GM21825 (cell line): Measurements from ENCODE around the gene CTCFL.

Experiments
- ATAC-seq: cut with Tn5 transposase; IDR thresholded peaks from one replicate; pipeline ENCODE4 v1.9.1; 2021; ENCODE audit warnings: mild to moderate bottlenecking, moderate library complexity; ENCODE audit not compliant: unreplicated experiment

Gene CTCFL

GRCh38 chr20:57469418-57470211 lies 55.3 kb downstream of the CTCFL start:
- no peak for ATAC-seq

GRCh38 chr20:57468523-57469417 lies 56.2 kb downstream of the CTCFL start:
- no peak for ATAC-seq

DNA sequence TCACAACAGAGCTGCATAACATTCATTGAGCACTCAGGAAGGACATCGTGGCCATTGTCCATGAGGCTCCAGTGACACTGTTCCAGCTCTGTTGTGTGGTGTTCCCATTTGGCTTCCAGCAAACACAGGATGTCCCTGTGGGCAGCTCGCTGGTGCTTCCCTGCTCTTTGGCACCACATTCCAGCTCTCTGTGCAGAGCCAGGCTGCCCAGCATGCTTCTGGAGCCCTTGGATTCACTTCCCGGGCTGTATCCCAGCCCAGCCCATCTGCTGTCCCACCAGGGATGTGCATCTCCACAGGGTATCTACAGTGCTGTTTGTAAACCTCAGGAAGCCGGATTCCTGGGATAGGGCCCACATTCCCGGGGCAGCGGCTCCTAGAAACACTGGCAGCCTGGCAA lies 57.2 kb downstream of the CTCFL start:
- ATAC-seq, result no peak

GRCh38 chr20:57465943-57466342 lies 59.0 kb downstream of the CTCFL start:
- ATAC-seq, result no peak

DNA sequence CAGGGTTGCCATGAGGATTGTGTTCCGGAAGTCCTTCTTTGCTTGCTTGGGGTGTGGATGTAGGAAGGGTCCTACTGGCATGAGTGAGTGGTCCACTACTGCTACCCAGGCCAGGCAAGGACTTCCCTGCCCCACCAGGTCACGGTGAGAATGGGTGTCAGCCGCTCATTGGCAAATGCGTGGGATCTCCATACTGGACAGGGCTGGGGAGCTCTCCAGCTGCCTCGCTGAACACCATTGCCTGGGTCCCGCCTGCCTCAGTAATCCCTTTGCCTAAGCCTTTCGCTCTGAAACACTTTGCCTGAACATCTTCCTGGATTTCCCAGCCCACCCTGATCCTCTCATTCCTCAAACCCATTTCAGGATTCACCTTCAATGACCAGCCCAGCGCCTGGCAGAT lies 59.5 kb downstream of the CTCFL start:
- no peak for ATAC-seq

- ATAC-seq, result no peak
These were observed 60.2 kb downstream of the CTCFL start for GRCh38 chr20:57464642-57465211.

- no peak for ATAC-seq
These were observed 62.2 kb downstream of the CTCFL start for GRCh38 chr20:57462781-57463180.

DNA sequence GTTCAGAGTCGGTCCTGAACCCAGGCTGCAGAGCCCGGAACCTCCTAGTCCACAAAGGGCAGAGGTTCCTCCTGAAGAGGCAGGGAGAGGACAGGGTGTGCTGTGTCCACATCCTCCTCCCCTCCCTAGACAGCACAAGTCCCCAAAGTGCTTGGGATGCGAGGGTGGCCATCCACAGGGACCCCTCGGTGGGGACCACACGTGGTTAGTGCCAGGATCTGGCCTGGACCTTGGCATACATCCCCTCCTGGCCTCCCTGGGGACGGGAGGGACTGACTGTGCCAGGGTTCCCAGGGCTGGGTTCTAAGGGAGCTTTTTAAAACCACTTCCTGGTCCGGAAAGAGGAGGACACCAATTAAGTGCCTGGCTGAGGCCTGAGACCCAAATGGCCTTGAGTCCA lies 63.2 kb downstream of the CTCFL start:
- no peak for ATAC-seq

DNA sequence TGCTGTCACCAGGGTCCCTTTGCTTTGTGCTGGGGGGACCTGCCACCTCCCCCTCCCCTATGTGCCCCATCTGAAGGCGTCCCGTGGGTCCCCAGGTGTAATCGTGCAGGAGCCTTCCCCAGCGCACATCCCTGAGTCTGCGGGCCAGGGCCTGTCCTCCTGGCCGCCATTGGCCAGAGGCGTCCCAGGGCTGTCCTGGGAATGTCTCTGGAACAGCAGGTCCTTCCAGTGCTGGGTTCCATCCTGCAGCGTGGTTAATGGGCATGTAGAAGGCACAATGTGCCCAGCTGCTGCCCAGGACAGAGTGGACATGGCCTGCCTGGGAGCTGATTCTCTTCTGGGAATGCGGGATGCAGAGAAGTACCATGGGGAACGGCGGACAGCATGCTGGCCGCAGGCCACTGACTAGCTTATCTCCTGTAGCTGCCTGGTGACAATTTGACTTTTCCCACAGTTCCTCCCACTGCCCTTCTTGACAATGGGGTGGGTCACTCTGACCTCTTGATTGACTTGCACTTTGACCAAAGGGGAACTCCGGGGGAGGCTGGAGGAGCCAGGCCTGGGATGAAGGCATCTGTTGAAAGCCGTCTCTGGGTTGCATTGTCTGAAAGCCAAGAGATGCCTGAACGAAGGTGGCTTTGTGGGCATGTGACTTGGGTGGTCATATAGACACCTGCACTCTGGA lies 64.0 kb downstream of the CTCFL start:
- ATAC-seq, result no peak

- ATAC-seq, result no peak
These were observed 65.0 kb downstream of the CTCFL start for GRCh38 chr20:57459897-57460296.

GRCh38 chr20:57459278-57459677 lies 65.7 kb downstream of the CTCFL start:
- no peak for ATAC-seq

GRCh38 chr20:57458400-57459160 lies 66.4 kb downstream of the CTCFL start:
- ATAC-seq, result no peak

GRCh38 chr20:57457243-57458095 lies 67.5 kb downstream of the CTCFL start:
- no peak for ATAC-seq

DNA sequence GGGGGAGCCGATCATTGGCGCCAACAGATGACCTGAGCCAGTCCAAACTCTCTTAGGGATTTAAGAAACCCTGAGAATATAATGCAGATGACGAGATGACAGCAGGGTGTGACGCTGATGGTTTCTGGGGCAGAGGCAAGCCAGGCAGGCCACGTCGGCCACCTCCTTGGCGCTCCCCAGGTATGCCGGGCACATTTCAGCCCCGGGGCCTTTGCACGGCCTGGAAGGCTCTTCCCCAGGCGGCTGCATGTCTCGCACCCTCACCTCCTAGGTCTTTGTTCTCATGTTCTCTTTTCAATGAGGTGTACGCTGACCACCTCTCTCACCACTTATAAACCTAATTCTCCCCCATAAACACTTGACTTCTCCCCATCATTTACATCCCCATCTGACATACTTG lies 68.8 kb downstream of the CTCFL start:
- no peak for ATAC-seq

- ATAC-seq, result no peak
These were observed 69.6 kb downstream of the CTCFL start for GRCh38 chr20:57455386-57455785.

GRCh38 chr20:57451795-57452661 lies 72.9 kb downstream of the CTCFL start:
- ATAC-seq, result no peak

DNA sequence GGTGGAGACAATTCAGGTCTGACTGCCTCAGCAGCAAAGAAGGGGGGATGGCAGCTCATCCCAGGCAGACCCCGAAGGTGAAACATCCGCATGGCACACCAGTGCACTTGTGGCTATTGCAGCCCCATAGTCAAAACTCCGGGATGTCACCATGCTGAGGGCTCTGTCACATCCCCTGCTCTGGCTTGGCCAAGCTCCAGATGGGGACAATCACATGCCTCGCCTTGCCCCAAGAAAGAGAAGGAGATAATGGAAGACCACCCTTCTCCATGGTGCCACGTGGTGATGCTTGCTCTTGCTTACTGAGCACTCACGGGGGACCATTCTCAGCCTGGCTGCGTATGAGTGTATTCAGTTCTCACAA lies 73.5 kb downstream of the CTCFL start:
- no peak for ATAC-seq

DNA sequence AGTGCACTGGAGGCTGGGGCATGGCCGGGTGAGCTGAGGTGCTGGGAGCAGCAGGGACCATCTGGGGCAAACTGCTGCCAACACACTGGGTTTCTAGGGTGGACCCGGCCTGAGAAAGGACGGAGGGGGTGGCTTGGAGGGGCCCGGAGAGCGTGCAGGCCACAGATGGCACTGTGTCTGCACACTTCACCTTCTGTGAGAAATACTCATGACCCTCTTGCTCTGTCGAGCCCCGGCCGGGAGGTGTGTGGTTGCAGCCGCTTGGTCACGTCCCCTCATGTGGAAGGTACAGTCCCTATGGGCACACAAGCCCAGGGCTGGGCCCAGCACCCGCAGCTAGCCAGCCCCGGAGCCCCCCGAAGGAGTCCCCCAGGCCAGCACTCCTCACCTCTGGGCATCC lies 74.0 kb downstream of the CTCFL start:
- ATAC-seq, result no peak

GRCh38 chr20:57450419-57450818 lies 74.5 kb downstream of the CTCFL start:
- ATAC-seq, result peak; percentile 87
